SH-SY5Y (cell line): Measurements from ENCODE around the gene DPYSL4.

Experiments
- GATA2 ChIP-seq: IDR thresholded peaks from 2 replicates; pipeline ENCODE4 v1.6.1; 2011; ENCODE audit warnings: mild to moderate bottlenecking, low read depth, low read length
- GATA3 ChIP-seq: IDR thresholded peaks from 2 replicates; pipeline ENCODE4 v1.6.1; 2011; ENCODE audit warnings: low read depth, mild to moderate bottlenecking, low read length, moderate library complexity

The DPYSL4 gene

DNA sequence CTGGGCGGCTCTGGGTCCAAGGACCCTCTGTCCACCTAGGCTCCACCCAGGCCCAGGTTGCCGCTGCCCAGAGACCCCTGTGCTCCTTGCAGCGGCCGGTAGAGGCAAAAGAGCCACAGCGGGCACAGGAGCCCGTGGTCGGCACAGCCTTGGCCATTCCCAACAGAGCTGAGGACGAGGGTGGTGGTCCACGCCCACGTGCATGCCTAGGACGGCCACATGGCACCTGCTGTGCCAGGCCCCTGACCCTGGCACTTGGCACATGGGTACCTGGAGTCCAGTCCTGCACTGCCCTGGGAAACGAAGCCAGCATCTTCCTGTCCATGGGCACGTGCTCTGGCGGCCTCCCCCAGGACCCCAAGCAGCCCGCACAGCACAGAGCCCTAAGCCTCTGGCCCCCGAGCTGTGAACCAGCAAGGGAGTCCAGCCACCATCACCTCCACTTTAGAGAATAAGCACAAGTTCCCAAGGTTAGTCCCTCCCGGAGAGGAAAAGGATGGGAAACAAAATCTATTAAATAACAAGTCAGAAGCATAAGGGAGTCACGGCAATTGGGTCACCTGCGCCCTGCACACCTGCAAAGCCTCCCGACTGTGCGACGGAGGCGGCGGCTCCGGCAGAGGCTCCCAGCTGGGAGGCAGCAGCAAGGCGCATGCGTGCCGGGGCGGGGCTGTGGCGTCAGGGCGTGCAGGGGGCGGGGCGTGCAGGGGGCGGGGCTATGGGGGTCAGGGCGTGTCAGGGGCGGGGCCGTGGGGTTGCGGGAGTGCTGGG, 61.9 kb downstream of the DPYSL4 start:
- no peak for TF ChIP-seq GATA3
- TF ChIP-seq GATA2 = no peak

DNA sequence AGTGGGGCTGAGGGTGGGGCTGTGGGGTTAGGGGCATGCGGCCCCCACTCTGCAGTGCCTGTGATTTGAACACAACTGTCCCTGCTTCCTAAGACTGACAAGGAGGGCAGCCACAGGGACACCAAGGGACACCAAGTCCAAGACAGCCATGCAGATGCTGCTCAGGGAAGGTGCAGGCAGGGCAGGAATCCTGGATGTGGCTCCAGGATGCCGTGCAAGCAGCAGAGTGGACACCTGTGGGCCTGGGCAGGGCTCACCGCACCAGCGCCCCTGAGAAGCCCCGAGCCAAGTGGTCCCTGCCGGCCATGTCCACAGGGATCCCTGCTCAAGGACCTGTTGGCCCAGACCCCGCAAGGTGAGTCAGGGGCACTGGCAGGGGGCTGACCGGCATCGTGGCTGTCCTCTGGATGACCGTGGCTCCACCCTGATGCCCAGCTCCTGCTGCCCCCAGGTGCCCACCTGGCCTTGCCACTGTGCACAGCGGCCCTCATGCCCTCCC, 62.5 kb downstream of the DPYSL4 start:
- no peak for TF ChIP-seq GATA3
- TF ChIP-seq GATA2 = no peak

DNA sequence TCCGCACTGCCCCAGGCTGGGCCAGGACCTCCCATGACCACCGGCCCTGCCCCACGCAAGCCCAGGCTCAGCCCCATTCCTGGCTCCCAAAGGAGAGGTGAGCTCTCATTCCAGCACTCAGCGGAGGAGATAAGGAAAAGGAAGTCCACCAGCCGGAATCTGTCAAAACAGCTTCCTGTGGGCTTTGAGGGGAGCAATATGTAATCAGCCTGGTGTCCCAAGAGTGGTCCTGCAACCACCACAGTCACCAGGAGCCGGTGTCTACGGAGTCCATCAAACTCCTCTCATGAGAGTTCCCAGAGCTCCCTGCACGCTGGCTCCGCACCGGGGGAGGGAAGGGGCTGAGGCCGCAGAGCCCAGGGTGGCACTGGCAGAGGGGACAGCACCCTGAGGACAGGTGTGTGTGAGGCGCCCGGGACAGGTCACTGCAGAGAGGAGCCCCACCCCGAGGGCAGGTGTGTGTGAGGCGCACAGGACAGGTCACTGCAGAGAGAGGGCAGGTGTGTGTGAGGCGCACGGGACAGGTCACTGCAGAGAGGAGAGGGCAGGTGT, 63.2 kb downstream of the DPYSL4 start:
- TF ChIP-seq GATA3 (no peak), GATA2 (no peak)

DNA sequence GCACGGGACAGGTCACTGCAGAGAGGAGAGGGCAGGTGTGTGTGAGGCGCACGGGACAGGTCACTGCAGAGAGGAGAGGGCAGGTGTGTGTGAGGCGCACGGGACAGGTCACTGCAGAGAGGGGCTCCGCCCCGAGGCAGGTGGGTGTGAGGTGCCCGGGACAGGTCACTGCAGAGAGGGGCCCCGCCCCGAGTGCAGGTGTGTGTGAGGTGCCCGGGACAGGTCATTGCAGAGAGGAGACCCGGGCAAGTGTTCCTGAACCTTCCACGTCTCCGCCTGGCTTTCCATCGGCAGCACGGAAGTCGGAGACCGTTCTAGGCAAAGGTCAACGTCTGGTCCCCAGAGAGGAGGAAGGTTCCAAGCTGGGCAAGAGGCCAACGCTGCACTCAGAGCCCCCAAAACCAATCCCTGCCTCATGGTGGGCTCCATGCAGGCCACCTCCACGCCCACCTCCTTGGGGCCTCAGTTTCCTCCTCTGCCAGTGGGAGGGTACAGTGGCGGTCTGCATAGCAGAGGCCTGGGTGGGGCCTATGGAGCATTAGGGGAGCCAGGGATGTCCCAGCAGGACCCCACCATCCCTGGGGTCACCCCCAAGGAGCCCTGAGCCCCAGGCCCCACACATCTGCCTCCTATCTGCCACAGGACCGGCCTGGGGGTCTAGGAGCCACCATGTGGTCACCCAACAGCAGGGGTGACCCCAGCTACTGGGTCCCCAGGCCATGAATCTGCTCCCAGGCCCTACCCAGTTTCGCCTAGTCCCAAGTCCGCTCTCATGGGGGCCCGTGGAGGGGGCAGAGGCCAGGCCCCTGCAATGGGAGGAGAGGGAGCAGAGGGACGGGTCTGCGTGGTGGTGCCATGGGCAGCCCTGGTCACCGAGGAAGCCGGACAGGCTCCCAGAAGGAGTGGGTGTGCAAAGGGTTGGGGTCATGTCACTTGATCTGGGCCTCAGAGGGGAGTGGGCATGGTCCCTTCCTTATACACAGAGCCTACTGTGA, 64.0 kb downstream of the DPYSL4 start:
- TF ChIP-seq GATA3 (no peak), GATA2 (no peak)

DNA sequence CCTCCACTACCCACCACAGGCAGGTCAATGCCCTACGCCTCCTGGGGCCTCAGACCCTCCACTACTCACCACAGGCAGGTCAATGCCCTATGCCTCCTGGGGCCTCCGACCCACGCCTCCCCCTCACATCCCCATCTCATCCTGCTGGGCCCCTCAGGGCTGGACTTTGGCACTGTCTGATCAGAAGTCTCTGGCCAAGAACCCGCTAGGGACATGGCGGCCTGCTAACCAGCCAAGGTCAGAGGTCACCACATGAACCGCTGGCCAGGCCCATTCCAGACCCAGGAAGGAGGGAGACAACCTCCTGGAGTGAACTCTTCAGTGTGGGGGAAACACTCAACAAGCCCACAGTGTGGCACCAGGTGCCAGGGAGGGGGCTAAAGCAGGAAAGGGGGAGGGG, 65.2 kb downstream of the DPYSL4 start:
- TF ChIP-seq GATA3 (no peak), GATA2 (no peak)

DNA sequence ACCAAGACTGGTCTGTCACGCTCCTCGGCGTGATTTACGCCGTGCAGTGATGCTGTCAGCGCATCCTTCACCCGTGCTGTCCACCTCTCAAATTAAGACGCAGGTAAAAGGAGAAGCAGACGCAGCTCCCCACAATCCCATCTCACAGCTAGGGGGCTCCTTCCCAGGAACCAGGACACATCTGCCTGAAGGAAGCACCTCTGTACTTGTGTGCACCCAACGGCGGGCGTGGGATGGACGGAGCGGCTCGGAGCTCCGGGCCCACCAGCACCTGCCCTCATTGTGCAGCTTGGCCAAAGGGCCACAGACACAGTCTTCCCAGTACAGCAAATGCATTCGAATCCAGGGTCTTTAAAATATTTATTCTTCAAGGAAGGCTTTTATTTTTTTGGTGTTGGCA, 65.7 kb downstream of the DPYSL4 start:
- TF ChIP-seq GATA2 (no peak), GATA3 (no peak)

DNA sequence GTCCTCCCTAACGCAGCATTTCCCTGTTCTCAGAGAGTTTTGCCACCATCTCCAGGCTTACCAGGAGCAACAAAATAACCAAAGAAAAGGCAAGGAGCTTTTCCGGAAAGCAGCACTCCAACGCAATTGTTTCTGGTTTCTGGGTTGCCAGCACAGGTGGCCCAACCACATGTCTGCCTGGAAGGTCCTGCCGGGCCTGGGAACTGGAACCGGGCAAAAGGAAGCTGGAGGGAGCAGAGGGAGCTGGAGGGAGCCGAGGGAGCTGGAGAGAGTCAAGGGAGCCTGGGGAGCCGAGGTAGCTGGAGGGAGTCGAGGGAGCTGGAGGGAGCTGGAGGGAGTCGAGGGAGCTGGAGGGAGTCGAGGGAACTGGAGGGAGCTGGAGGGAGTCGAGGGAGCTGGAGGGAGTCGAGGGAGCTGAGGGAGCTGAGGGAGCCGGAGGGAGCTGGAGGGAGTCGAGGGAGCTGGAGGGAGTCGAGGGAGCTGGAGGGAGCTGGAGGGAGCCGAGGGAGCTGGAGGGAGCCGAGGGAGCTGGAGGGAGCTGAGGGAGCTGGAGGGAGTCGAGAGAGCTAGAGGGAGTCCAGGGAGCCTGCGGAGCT, 66.4 kb downstream of the DPYSL4 start:
- no peak for TF ChIP-seq GATA3
- TF ChIP-seq GATA2 = no peak

DNA sequence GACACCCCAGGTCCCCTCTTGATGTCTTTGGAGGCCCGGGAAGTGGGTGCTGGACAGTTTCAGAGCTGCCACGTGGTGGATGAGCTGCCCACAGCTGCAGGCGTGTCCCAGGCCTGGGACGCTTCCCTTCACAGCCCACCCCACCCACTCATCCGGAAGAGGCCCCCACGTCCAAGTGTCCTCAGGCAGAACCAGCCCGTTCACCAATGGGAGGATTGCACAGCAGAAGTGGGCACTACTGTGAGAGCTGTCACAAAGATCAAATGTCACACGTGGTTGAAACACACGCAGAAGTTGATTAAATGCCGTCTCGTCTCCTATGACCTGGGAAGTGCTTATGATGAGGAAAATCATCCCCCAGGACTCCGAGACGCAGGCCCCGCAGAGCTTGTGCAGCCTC, 68.1 kb downstream of the DPYSL4 start:
- TF ChIP-seq GATA2 (no peak), GATA3 (no peak)
